Natural killer cell (primary cell): Measurements from ENCODE around the gene GREB1. TPM values are rescaled to one million over a fixed set of nuclear protein-coding genes. Genes with fewer than 3 reads are reported as not detected.

Experiments
- ATAC-seq, 3 donors: fragments of 150-1000 bp in 2 of 3; fragments of 200-7000 bp in 1 of 3; cut with Tn5 transposase; 1 replicate in 1 of 3; 2 replicates in 2 of 3; pipeline ENCODE4 v1.10.0; 2021; ENCODE audit warnings: mild to moderate bottlenecking in 2 of 3, moderate library complexity in 2 of 3
- DNase-seq, 2 donors: peaks; one replicate each; pipeline versions ENCODE4 v3.0.0 to v3.0.0-alpha.2; 2013 to 2021; ENCODE audit warnings: mixed read lengths in 1 of 2
- H3K27ac ChIP-seq: one replicate; pipeline ENCODE4 v1.5.1; 2013; ENCODE audit warnings: mild to moderate bottlenecking, low read length
- H3K27me3 ChIP-seq: one replicate; pipeline ENCODE4 v1.6.1; 2013; ENCODE audit warnings: low read length; ENCODE audit not compliant: control insufficient read depth, insufficient read depth
- H3K36me3 ChIP-seq: one replicate; pipeline ENCODE4 v1.6.1; 2013; ENCODE audit warnings: low read length; ENCODE audit not compliant: control insufficient read depth, insufficient read depth
- H3K4me1 ChIP-seq: one replicate; pipeline ENCODE4 v1.6.1; 2013; ENCODE audit warnings: low read length; ENCODE audit not compliant: control insufficient read depth, insufficient read depth
- H3K4me3 ChIP-seq: one replicate; pipeline ENCODE4 v1.5.1; 2013; ENCODE audit warnings: low read length
- H3K9me3 ChIP-seq: one replicate; pipeline ENCODE4 v1.6.1; 2013; ENCODE audit warnings: low read length; ENCODE audit not compliant: control insufficient read depth, insufficient read depth
- H3K27ac Mint-ChIP-seq, 2 donors: one replicate each; pipeline ENCODE4 v1.8.0; 2022; ENCODE audit warnings: mild to moderate bottlenecking in 2 of 2, mixed read lengths in 2 of 2, moderate library complexity in 1 of 2
- H3K27me3 Mint-ChIP-seq, 2 donors: one replicate each; pipeline ENCODE4 v1.8.0; 2022; ENCODE audit warnings: low read depth in 2 of 2, mixed read lengths in 2 of 2
- H3K36me3 Mint-ChIP-seq: one replicate; pipeline ENCODE4 v1.8.0; 2022; ENCODE audit warnings: mixed read lengths
- H3K4me1 Mint-ChIP-seq, 2 donors: one replicate each; pipeline ENCODE4 v1.8.0; 2022; ENCODE audit warnings: mixed read lengths in 2 of 2
- H3K4me3 Mint-ChIP-seq: one replicate; pipeline ENCODE4 v1.8.0; 2022; ENCODE audit warnings: mild to moderate bottlenecking, moderate library complexity, mixed read lengths
- H3K9me3 Mint-ChIP-seq, 2 donors: one replicate each; pipeline ENCODE4 v1.8.0; 2022; ENCODE audit warnings: mixed read lengths in 2 of 2
- CTCF ChIP-seq: fragments of 200-600 bp; IDR thresholded peaks from one replicate; pipeline ENCODE4 v1.8.0; 2022; ENCODE audit warnings: antibody characterized with exemption
- WGBS: methylation state at CpG from one replicate; pipeline ENCODE4 v1.1.7; 2013; ENCODE audit warnings: missing lambda C conversion rate; ENCODE audit not compliant: insufficient coverage; 5-methylcytosine and 5-hydroxymethylcytosine counted together
- intact Hi-C: fragments of 100-400 bp; cut with micrococcal nuclease; formaldehyde crosslinking; loops from one replicate; pipeline ENCODE4 v1.14.2; 2022
- total RNA-seq, 4 donors: library from RNA; stranded (reverse); fragments of 120-200 nt in 1 of 4; gene quantifications; one replicate each; pipeline versions ENCODE4 v1.2.3 to v1.2.4, GENCODE V29; 2013 to 2022

GREB1 gene
- total RNA-seq, 3 donors from 2014 or later (not counting 1 experiment from before 2014, with no cell fraction given), result 0.85 to 2.5 (median 2.4) TPM

- 96% methylated on average over 3 of the region's 3 CpGs for WGBS
- Mint-ChIP-seq H3K4me1 (no peaks in the 10 kb centered on the region), H3K27me3 (peaks cover 12 to 14% of the 10 kb centered on the region in 2 donors), H3K27ac (no peak overlapping the region), H3K4me3 (no peak overlapping the region), H3K36me3 (no peaks in the 10 kb centered on the region), H3K9me3 (no peaks in the 10 kb centered on the region)
- H3K27ac ChIP-seq, result no peak overlapping the region
- DNase-seq, result no peak
- H3K4me3 ChIP-seq, result no peak overlapping the region
- TF ChIP-seq CTCF, result no peak
- H3K27me3 ChIP-seq, result no peaks in the 10 kb centered on the region
- intact Hi-C loops, result no loop called here
- no peak for ATAC-seq
- H3K4me1 ChIP-seq, result no peaks in the 10 kb centered on the region
- H3K36me3 ChIP-seq, result no peaks in the 10 kb centered on the region
- no peaks in the 10 kb centered on the region for H3K9me3 ChIP-seq
Observed at GRCh38 chr2:11646530-11646929, 112.7 kb downstream of the GREB1 start.

- H3K36me3 Mint-ChIP-seq, result no peaks in the 10 kb centered on the region
- H3K27me3 Mint-ChIP-seq, result peaks cover 14 to 15% of the 10 kb centered on the region in 2 donors
- 79% methylated on average over 5 of the region's 7 CpGs for WGBS
- Histone ChIP-seq H3K4me1 (no peaks in the 10 kb centered on the region), H3K36me3 (no peaks in the 10 kb centered on the region), H3K27ac (no peak overlapping the region), H3K27me3 (no peaks in the 10 kb centered on the region), H3K4me3 (no peak overlapping the region), H3K9me3 (no peaks in the 10 kb centered on the region)
- H3K4me1 Mint-ChIP-seq, result no peaks in the 10 kb centered on the region
- no peak overlapping the region for H3K27ac Mint-ChIP-seq
- intact Hi-C loops, result no loop called here
- no peaks in the 10 kb centered on the region for H3K9me3 Mint-ChIP-seq
- no peak for TF ChIP-seq CTCF
- DNase-seq (no peak), ATAC-seq (no peak)
- H3K4me3 Mint-ChIP-seq, result no peak overlapping the region
Observed at GRCh38 chr2:11647834-11648600, 114.2 kb downstream of the GREB1 start.

- H3K27me3 Mint-ChIP-seq, result peaks cover 14 to 15% of the 10 kb centered on the region in 2 donors
- Histone ChIP-seq H3K4me1 (no peaks in the 10 kb centered on the region), H3K4me3 (no peak overlapping the region), H3K27ac (no peak overlapping the region), H3K36me3 (no peaks in the 10 kb centered on the region), H3K27me3 (no peaks in the 10 kb centered on the region), H3K9me3 (no peaks in the 10 kb centered on the region)
- no peaks in the 10 kb centered on the region for H3K4me1 Mint-ChIP-seq
- no peak for TF ChIP-seq CTCF
- no peaks in the 10 kb centered on the region for H3K9me3 Mint-ChIP-seq
- 72% methylated on average over 2 of the region's 2 CpGs for WGBS
- no peak overlapping the region for H3K27ac Mint-ChIP-seq
- no peaks in the 10 kb centered on the region for H3K36me3 Mint-ChIP-seq
- intact Hi-C loops, result no loop called here
- DNase-seq, result no peak
- no peak for ATAC-seq
- H3K4me3 Mint-ChIP-seq, result no peak overlapping the region
Observed at GRCh38 chr2:11649093-11649492, 115.2 kb downstream of the GREB1 start.
